Stimulated activated CD8-positive, alpha-beta memory T cell treated with anti-CD3 and anti-CD28 coated beads, Interleukin-12 subunit alpha, Interleukin-12 subunit beta, amount 100 ng/mL, for 1 hour (primary cell): ENCODE measurements around the gene CHCHD2.
"Not testable (repeated sequence)": the region's sequence is repeated elsewhere in the genome, so short reads cannot be mapped to it uniquely, and the experiment has no call there.

Experiments used
- DNase-seq: peaks from one replicate; pipeline ENCODE4 v3.0.0-alpha.2; 2020; ENCODE audit warnings: low read depth

CHCHD2 gene, protein sequence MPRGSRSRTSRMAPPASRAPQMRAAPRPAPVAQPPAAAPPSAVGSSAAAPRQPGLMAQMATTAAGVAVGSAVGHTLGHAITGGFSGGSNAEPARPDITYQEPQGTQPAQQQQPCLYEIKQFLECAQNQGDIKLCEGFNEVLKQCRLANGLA

DNA sequence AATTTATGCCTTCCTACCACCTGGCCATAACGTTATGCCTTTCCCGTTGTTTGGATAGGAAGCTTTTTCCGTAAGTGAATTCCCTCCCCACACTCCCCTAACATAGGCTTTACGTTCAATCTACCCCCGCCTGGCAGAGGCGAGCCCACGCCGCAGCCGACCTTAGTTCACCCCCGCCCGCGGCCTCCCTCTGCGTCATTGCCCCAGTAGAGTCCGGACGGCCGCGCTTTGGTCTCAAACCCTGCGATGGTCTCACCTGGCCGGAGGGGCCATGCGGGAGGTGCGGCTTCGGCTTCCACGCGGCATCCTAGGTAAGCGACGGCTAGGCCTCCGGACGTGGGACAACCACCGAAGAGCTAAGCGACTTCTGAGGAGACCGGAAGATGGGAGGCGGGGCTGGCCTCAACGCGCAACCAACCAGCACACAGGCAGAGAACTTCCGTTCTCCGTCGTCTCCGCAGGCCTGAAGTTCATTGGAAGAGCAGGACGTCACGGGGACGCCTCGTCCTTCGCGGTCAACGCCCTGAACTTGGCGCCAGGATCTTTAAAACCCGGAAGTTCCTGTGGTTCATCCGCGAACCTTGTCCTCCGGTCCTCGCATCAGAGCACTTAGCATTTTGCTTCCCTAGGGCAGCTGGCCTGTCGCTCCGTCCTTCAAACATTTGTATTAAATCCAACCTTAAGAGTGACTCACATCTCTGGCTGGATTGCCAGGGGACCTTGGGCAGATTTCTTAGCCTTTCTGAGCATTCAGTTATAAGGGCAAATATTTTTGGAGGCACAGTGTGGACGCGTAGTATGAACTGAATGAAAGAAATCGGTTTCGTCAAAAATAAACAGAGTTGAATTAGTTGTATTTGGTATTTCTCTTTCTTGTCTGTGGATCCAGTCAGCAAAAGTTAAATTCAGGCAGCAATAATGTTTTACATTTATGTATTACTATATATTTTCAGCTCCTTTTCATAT is at the start of gene CHCHD2:
Gene CHCHD2, minus strand, starts transcription at position 369 of the 966 bp plus-strand sequence. Its CDS starts 63 bp downstream, at position 306.
- peak; percentile 90 for DNase-seq

DNA sequence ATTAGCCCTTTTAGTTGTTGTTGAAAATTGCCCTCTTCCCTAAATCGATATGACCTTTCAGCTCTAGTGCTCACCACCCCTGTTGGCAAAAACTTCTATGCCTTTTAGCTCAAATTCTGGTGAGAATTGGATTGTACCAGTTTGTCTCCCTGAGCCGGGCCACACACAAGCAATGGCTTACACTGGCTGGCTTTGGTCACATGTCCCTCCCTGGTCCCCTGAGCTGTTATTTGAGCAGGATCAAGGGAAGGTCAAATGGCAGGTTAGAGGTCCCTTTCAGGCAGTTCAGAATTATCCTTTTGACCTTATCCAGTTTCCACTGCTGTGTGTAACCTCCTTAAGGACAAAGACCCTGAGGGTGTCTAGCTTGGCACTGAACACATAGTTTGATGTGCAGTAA is 24.8 kb upstream of the CHCHD2 start:
- not testable (repeated sequence) for DNase-seq

DNA sequence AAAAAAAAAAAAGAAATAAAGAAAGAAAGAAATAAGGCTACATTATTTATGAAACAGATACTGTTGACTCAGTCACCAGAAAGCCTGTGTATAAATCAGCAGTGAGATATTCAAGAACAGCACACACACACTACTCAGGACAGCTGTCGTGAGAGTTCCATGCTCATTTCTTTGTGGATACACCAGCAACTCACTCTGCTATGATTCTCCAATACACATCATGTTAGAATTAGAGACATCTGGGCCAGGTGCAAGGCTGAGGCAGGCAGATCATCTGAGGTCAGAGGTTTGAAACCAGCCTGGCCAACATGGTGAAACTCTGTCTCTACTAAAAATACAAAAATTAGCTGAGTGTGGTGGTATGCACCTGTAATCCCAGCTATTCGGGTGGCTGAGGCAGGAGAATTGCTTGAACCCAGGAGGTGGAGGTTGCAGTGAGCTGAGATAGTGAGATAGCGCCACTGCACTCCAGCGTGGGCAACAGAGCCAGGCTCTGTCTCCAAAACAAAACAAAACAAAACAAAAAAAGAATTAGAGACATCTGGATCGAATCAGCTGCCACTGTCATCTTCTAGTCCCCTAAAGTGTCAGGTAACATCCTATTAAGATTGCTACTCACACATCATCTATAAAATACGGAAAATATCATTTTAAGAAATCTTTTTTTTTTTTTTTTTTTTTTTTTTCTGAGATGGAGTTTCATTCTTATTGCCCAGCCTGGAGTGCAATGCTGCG is 21.1 kb upstream of the CHCHD2 start:
- DNase-seq = no peak

DNA sequence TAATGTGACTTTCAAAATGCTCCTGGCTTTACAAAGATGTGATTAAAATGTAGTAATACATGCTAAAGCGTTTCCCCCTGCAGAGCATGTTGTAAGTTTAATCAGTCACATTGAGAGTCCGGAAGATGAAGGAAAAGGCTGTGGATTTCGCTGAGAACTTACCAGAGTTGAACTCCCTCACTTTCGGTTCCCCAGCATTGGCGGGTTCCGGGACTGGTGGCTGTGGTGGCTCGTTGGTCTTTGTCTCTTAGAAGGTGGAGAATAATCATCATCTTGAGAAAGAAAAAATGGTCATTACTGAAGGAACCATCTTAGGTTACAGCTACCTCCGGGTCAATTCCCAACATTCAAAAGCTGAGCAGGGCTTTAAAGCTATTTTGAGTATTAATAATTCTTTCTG is 19.6 kb upstream of the CHCHD2 start:
- no peak for DNase-seq

DNA sequence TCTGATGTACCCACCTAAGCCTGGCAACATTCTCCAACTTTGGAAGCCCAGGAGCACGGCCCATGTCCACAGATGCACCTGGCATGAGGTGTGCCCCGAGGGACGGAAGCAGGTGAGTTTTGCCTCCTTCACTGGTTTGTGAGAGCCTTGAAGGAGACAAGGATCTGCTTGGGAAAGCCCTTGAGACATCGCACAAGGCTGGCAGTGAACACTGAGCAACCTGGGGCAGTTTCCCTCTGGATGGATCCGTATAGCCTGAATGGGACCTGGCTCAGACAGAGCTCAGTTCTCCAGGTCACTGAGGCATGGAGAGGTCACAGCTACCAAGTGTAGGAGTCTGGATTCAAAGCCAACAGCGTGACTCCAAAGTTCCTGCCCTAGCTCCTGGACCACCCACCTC is 18.7 kb upstream of the CHCHD2 start:
- DNase-seq = no peak

DNA sequence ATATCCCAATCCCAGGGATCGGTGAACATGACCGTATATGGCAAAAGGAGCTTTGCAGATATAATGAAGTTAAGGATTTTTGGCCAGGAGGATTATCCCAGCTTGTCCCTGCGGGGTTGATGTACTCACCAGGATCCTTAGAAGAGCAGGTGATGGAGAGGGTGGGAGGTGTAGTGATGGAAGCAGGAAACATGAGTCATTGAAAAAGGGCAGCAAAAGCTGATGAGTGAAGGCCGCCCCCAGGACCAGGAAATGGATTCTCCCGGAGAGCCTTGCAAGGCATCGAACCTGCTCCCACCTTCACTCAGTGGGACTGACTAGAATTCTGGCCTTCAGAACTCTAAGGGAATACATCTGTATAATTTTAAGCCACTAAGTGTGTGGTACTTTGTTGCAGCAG is 15.2 kb upstream of the CHCHD2 start:
- no peak for DNase-seq

DNA sequence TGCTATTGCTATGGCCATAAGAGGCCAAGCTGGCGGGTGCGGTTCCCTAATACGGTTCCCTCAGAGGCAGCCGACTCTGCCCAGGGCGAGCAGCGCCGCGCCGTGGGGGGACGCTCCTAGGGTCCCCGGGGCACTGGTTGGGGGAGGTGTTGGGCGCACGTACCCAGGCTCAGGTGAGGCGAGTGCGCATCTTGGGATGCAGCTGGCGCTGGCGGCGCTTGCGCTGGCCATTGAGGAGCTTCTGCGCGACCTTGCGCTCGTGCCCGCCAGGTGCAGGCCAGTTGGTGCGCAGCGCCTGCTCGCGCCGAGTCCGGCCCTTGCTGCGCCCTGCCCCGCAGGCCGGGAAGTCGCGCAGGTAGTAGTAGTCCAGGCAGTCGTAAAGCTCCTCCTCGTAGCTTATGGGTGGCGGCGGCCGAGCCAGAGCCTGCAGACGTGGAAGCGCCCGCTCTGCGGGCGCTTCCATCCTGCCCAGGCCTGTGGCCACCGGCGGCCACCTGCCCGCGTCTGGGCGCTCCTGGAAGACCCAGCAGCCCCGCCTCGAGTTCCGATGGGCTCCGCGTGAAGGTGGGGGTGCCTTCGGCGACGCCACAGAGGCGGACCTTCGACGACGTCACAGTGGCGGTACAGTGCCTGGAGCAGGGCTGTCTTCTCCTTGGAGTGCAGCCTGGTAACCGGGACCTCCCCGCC is 9.7 kb upstream of the CHCHD2 start, which contains the start of gene NUPR2:
Gene NUPR2, minus strand, starts transcription at position 566 of the 687 bp plus-strand sequence. Its CDS starts 103 bp downstream, at position 463.
- DNase-seq = no peak

DNA sequence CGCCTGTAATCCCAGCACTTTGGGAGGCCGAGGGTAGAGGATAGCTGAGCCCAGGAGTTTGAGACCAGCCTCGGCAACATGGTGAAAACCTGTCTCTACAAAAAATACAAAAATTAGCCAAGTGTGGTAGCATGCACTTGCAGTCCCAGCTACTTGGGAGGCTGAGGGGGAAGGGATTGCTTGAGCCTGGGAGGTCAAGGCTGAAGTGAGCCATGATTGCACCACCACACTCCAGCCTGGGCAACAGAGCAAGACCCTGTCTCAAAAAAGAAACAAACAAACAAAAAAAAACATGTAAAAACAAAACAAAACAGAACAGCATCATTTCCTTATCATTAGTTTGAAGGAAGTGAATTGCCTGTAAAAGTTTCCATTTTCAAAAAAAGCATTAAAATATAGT is 6.0 kb upstream of the CHCHD2 start:
- not testable (repeated sequence) for DNase-seq

DNA sequence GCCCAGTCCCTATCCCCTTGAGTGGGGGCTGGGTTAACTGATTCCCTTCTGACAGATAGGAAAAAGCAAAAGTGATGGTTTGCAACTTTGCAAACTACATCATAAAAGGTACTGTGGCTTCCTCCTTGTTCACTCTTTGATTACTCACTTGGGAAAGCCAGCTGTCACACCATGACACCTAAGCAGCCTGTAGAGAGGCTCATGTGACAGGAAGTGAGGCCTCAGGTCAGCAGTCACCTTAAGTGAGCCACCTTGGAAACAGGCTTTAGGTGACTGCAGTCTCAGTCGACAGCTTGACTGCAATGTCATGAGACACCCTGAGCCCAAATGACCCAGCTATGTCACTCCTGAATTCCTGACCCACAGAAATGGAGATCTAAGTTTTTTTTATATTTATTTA is 4.3 kb upstream of the CHCHD2 start:
- no peak for DNase-seq

DNA sequence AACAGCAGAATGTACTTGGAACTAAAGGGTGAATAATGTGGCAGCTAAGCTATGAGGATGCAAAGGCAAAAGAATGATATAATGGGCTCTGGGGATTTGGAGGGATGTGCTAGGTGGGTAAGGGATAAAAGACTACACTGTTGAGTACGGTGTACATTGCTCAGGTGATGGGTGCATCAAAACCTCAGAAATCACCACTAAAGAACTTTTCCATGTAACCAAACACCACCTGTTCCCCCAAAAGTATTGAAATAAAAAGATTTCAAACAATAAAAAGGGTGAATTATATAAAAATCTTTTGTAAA is 1.6 kb upstream of the CHCHD2 start:
- DNase-seq = no peak

DNA sequence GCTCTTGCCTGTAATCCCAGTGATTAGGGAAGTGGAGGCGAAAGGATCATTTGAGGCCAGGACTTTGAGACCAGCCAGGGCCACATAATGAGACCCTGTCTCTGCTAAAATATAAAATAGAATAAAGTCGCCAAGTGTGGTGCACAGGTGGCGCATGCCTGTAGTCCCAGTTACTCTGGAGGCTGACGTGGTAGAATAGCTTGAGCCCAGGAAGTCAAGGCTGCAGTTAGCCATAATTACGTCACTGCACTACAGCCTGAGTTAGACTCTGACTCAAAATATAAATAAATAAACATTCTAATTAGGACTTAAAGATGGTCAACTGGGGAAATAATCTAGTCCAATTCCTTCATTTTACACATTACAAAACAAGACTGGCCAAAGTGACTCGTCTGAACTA is 768 bp downstream of the CHCHD2 start:
- DNase-seq = no peak

DNA sequence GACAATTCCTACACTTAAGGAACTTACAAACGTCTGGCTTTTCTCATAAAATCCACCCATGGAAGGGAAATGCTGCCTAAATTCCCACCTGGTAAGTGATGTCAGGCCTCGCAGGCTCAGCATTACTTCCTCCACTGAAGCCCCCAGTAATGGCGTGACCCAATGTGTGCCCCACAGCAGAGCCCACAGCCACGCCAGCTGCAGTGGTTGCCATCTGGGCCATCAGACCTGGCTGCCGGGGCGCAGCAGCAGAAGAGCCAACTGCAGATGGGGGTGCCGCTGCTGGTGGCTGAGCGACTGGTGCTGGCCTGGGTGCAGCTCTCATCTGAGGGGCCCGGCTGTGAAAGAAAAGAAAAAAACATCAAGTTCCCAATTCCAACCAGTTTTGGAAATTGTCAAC is 2.1 kb downstream of the CHCHD2 start:
- DNase-seq = not testable (repeated sequence)

DNA sequence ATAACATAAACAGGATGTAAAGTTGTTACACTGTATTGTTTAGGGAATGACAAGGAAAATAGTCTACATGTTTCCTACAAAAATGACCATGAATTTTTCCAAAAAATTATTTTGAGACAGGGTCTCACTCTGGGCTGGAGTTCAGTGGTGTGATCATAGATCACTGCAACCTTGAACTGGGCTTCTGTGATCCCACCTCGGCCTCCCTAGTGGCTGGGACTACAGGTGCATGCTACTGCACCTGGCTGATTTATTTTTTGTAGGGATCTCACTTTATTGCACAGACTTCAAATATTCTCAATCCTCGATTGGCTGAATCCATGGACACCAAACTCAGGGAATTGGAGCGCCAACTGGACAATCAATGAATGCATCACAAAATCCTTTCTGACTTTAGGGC is 6.6 kb downstream of the CHCHD2 start:
- DNase-seq = no peak

DNA sequence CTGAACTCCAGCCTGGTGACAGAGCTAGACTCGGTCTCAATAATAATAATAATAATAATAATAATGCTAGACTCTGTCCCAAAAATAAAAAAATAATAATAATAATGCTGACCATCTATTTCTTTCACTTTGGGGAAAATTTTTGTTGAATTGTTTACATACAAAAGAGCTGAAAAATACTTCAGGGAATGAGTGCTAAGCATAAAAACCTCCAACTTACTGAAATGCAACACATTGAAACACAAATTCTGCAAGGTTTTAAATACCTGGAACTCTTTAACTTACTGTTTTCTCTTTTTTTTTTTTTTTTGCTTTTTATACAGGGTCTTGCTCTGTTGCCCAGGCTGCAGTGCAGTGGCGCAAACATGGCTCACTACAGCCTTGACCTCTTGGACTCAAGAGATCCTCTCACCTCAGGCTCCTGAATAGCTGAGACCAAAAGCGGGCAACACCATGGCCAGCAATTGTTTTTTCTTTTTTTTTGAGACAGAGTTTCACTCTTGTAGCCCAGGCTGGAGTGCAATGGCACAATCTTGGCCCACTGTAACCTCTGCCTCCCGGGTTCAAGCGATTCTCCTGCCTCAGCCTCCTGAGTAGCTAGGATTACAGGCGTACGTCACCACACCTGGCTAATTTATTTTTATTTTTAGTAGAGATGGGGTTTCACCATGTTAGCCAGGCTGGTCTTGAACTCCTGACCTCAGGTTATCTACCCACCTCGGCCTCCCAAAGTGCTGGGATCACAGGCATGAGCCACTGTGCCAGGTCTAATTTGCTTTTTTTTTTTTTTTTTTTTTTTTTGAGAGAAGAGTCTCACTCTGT is 7.9 kb downstream of the CHCHD2 start:
- not testable (repeated sequence) for DNase-seq

DNA sequence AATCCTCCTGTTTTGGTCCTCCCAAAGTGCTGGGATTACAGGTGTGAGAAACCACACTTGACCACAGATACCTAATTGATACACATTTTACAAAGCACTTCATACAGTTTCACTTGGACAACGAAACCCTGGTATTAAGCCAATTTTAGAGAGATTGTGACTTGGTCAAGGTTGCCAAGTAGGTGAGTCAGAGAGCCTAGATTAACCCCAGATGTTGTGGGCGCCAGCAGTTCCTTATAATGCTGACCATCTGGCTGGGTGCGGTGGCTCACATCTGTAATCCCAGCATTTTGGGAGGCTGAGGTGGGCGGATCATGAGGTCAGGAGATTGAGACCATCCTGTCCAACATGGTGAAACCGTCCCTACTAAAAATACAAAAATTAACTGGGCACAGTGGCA is 8.6 kb downstream of the CHCHD2 start:
- no peak for DNase-seq

DNA sequence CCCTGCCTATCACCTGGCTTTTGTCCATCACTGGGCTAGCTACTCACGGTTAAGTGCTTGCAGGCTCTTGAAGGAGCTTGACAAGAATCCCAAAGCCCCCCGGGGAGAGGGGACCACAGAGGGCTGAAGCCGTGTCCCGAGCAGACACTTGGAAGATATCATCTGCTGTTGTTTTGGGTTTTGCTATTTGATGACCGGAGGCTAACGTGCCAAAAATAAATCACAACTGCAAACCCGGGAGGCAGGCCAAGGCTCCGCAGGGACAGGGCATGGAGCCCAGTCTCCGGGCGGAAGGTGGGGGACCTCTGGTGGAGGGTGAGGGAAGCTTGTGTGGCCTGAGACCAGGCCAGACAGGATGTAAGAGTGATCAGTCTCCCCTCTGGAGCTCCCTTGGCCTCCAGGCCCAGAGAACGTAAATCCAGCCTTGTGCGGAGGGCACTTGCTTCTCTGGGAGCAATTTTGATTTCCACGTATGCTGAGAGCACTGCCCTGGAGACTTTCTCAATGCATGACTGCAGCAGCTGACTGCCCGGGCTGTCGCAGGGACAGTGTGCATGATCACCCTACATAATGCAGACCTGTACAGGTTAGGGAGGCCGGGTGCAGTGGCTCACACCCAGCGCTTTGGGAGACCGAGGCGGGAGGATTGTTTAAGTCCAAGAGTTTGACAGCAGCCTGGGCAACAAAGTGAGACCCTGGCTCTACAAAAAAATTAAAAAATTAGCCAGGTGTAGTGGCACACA is 13.3 kb downstream of the CHCHD2 start, which contains the start of gene PHKG1:
Gene PHKG1, minus strand, starts transcription at position 164 of the 743 bp plus-strand sequence. CDS start 4,011 bp downstream, outside the sequence.
- no peak for DNase-seq

DNA sequence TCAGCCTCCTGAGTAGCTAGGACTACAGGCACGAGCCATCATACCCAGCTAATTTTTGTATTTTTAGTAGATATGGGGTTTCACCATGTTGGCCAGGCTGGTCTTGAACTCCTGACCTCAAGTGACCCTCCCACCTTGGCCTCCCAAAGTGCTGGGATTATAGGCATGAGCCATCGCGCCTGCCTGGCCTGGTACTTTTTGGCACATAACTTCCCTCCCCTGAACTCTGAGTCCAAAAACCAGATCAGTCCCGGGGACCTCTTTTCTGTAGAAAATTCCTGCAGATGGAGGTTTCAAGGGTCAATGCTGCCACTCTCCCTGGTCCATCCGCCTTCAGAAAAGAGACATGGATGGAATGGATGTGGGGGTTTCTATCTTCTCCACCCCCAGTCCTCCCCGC is 13.9 kb downstream of the CHCHD2 start:
- DNase-seq = not testable (repeated sequence)

DNA sequence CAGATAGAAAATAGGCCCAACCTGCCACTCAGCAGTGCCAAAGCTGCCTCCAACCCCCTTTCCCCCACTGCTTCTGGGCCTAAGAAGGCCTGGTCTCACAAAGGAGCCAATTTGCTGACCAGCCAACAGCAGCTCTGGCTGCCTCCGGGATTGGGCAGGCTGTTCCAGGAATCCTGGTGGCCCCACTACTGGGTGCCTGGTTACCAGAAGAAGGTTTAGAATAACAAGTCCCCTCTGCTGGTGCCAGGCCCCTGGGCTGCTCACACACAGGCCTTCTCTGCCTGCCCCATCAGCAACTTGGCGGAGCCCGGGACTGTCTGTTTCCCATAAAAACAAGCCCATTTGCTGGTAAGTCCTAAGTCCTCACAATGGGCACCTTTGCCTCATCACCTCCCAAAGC is 14.7 kb downstream of the CHCHD2 start:
- no peak for DNase-seq

DNA sequence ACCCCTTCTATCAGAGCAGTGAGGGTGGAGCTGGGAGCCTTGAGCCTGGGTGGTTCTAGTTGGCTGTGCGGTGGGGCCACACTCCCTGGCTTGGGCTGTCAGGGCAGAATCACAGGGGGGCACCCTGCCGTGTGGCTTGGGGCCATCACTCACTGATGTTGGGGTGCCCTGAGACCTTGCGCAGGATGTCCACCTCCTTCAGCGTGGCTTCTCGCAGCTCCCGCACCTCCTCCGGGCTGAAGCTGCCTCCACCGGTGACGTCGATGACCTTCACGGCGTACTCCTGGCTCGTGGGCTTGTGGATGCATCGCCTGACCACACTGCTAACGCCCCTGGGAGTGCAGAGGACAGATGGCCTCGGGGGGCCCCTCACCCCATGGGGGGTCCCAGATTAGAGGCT is 18.8 kb downstream of the CHCHD2 start:
- no peak for DNase-seq

DNA sequence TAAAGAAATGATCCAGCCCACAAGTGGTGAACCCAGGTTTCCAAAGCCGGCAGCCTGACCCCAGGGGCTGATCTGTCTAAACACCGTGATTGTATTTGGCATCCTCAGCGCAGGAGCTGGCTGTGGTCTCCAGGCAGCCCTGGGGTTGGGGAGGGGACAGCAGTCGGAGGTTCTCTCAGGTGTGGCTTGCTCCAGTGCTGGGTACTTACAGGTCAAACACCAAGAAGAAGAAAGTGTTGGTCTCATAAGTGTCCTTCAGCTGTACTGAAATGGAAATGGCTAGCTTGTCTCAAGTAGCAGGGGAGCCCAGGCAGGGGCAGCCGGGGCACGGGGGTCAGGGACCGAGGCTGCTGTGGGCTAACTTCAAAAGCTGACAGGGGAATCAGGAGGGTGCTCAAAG is 19.5 kb downstream of the CHCHD2 start:
- DNase-seq = no peak
